GM18511 (cell line): ENCODE data around the gene PCSK6.
"Not testable (repeated sequence)": the region's sequence is repeated elsewhere in the genome, so short reads cannot be mapped to it uniquely, and the experiment has no call there.

ENCODE experiments used
- ATAC-seq: cut with Tn5 transposase; IDR thresholded peaks from one replicate; pipeline ENCODE4 v1.9.1; 2021; ENCODE audit warnings: mild to moderate bottlenecking, moderate library complexity; ENCODE audit not compliant: unreplicated experiment

PCSK6 gene

DNA sequence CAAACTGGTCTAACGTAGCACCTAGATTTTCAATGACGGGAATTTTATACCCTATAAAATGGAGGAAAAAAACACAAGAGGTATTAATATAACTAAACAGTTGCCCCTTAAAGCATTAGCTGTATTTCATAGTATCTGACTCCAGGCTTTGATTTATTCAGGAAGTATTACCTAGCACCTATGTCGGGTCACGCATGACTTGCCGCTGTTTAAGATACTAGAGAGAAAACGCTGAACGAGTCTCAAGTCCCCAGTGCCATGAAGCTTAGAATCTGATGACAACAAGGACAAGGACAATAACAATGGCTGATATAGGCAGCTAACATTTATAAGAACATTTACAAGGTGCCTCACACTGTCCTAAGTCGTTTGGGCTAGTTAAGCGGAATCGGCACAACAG lies 196.4 kb downstream of the PCSK6 start:
- no peak for ATAC-seq

GRCh38 chr15:101288905-101289513 lies 200.5 kb downstream of the PCSK6 start:
- no peak for ATAC-seq

GRCh38 chr15:101287342-101287741 lies 202.2 kb downstream of the PCSK6 start:
- not testable (repeated sequence) for ATAC-seq

DNA sequence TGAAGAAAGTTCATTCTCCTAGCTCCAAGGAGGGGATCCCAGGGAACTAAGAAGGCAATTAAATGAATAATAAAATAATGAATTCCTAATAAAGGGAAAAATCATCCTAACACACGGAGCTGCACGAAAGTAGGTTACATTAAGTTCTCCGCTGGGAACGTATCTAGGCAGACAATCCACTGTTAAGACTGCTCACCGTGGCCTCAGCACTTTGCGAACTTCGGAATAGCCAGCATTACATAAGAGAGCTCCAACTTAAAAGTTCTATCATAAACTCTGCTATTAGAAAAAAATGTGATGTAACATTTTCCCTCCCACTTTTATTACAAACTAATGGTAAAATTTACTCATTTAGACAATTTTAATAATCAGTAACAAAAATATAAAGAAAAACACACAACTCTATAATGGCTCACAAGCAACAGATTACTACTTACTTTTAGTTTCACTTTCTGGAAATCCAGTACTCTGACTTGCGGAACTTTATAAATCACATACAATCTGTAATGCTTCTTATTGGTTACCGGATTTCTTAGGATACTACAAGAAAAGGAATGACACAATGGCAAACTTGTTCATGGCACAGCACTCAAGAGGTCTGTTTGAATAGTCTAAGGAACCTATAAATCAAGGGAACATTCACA lies 202.9 kb downstream of the PCSK6 start:
- ATAC-seq, result no peak

- no peak for ATAC-seq
Measured at GRCh38 chr15:101283931-101284330, 205.6 kb downstream of the PCSK6 start.

- ATAC-seq, result no peak
Measured at GRCh38 chr15:101280007-101280406, 209.5 kb downstream of the PCSK6 start.

GRCh38 chr15:101277943-101278564 lies 211.5 kb downstream of the PCSK6 start:
- ATAC-seq, result no peak

GRCh38 chr15:101277038-101277822 lies 212.3 kb downstream of the PCSK6 start, which contains the start of gene SELENOS:
Gene SELENOS, minus strand, starts transcription at chr15:101277485. Its CDS starts 68 bp downstream, at chr15:101277417.
- ATAC-seq, result peak; percentile 94

GRCh38 chr15:101276501-101277037 lies 212.9 kb downstream of the PCSK6 start:
- no peak for ATAC-seq

DNA sequence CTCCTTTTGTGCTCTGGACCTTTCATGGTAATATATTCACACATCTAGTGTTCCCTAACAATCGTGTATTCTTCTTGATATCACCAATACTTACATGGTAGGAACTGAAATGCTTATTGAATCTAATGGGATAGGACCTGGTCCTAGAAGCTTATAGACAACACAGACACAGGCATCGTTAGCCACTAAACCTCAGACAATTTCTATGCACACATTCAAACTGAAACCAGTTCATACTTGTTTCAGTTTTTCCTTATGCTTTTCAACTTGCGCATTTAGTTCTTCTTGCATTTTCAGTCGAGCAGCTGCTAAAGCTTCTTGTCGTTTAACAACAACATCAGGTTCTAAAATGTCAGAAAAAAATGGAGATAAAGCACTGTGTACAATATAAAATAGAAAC lies 214.5 kb downstream of the PCSK6 start:
- ATAC-seq, result peak; percentile 31

DNA sequence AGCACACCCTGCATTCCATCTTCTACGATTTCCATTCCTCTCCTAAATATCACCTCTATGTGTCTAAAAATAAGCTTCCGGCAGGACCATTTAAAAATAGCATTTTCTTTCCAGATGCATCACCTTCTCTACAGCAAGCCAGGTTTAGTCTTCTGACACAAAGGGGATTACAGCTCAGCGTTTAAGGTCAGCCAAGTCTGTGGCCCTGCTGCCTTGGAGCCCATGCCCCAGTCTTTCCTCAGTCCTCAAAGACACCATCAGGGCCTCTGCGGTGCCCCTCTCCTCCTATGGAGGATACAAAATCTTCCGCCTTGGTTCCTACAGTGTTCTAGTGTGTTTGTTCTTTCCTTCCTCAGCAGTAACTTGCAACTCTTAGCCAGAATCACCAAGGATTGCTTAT lies 216.0 kb downstream of the PCSK6 start:
- no peak for ATAC-seq

DNA sequence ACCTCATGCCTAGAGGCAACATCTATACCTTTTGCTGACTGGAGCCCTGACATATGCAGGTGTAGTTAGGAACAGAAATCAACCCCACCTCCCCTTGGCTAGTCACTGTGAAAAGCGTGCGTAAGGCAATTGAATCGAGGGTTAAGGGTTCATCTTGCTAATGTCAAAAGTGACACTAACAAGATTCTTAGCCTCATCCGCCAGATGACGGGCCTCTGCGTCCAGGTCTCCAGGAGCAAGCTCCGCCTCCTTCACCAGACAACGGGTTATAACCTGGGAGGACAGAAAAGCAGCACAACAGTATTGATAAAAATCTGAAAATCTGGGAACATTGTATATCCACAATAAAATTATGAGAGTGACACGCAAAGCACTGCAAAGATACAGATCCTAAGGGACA lies 216.9 kb downstream of the PCSK6 start:
- ATAC-seq, result no peak

- ATAC-seq, result no peak
Measured at GRCh38 chr15:101269479-101270223, 219.9 kb downstream of the PCSK6 start.

DNA sequence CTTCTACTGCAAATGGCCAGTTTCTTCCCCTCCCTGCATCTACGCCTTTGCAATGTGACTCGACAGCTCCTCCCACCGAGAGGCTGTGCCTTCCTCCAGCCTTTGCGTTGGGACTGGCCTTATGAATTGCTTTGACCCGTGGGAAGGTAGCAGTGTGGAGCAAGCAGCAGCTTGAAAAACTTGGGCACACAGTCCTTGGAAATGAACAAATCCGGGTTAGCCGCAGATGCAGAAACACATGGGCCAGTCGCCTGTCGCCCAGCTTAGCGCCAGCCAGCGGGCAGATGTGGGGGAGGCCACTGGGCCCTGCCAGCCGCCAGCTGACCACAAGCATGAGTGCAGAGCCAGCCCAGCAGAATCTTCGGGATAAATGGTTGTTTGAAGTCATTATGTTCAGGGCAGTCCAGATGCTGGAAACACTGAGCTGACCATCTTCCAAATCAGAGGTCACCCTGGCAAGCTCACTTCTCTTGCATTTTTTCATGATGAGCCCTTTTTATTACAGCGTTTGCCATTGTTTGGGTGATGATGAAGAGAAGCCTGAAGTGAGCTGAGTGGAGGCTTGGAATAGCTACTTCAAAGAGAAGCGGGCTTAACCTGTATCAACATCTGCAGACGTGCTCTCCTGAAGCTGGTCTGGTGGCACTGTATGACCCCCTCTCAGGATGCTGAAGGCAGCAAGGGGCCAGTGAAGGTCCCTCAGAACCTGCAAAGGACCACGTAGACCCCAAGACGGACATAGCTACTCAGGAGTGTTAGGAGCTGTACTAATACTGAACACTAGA lies 222.0 kb downstream of the PCSK6 start:
- no peak for ATAC-seq

DNA sequence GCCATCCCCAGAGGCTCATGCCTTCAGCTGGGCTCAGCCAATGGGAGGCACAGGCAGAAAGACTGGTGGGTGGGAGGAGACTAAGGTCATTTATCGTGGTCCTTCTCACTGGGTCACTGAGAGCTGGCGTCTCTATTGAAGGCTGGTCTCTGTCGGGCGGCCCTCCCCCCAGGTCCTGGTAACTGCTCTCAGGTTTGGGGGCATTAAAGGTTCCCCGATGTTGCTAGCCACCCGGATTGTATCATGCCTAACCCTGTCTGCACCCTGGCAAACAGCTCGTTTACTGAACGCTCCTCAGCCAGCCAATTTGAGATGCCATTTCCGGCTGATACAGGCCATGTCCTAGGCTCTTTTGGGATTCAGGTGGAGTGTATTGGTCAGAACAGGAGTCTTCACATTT lies 222.7 kb downstream of the PCSK6 start:
- no peak for ATAC-seq

- no peak for ATAC-seq
Measured at GRCh38 chr15:101266034-101266433, 223.5 kb downstream of the PCSK6 start.

DNA sequence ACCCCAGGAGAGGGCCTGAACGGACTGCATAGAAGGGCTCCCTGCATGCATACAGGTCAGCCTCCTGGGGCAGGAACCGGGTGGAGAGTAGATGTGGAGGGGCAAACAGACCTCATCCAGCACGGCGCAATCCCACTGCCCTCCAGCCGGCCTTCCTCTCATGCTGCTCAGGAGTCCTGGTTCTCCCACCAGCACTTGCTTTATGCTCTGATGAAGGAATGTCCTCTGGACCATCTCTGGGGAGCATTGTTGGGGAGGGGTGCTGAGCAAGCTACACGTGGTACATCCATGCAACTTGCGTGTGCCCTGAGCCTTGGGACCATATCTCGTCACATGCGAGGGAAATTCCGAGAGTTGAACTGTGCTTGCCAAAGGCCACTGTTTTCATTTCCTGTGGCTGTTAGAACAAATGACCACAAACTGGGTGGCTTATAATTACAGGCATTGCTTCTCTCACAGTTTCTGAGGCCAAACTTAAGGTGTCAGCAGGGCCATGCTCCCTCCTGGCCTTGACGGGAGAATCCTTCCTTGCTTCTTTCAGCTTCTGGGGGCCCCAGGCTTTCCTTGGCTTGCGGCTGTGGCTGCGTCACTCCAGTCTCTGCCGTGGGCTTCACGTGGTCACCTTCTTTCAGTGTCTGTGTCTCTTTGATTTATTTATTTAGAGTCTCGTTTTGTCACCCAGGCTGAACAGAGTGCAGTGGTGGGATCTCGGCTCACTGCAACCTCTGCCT lies 224.4 kb downstream of the PCSK6 start:
- ATAC-seq, result peak; percentile 57

GRCh38 chr15:101264011-101264410 lies 225.5 kb downstream of the PCSK6 start:
- peak; percentile 62 for ATAC-seq

- ATAC-seq, result no peak
Measured at GRCh38 chr15:101262551-101262950, 227.0 kb downstream of the PCSK6 start.
